Mucosa of descending colon (tissue), 3 donors: Measurements from ENCODE around the gene COL23A1. TPM values are rescaled to one million over a fixed set of nuclear protein-coding genes. Genes with fewer than 3 reads are reported as not detected.

Experiments used
- ATAC-seq: fragments of 200-7000 bp; cut with Tn5 transposase; one replicate; pipeline ENCODE4 v1.9.1; 2020; ENCODE audit warnings: mild to moderate bottlenecking, moderate library complexity
- DNase-seq, 3 donors: peaks; one replicate each; pipeline ENCODE4 v3.0.0-alpha.2; 2020
- H3K36me3 ChIP-seq: fragments of 200-600 bp; one replicate; pipeline ENCODE4 v1.8.0; 2021; ENCODE audit warnings: low read depth, mild to moderate bottlenecking
- H3K4me1 ChIP-seq: fragments of 200-600 bp; one replicate; pipeline ENCODE4 v1.8.0; 2021; ENCODE audit warnings: low read depth, mild to moderate bottlenecking
- H3K4me3 ChIP-seq: fragments of 200-600 bp; one replicate; pipeline ENCODE4 v1.8.0; 2021; ENCODE audit warnings: mild to moderate bottlenecking
- H3K9me3 ChIP-seq: fragments of 200-600 bp; one replicate; pipeline ENCODE4 v1.8.0; 2021; ENCODE audit warnings: mild to moderate bottlenecking
- CTCF ChIP-seq: fragments of 200-600 bp; IDR thresholded peaks from one replicate; pipeline ENCODE4 v1.8.0; 2022; ENCODE audit warnings: antibody characterized with exemption, mild to moderate bottlenecking
- intact Hi-C, 2 donors: fragments of 100-400 bp; cut with DNase I in 1 of 2; cut with micrococcal nuclease in 1 of 2; formaldehyde crosslinking; loops; one replicate each; pipeline versions ENCODE4 v1.11.0 to v1.11.1; 2022; cut with DNase I, micrococcal nuclease
- total RNA-seq, 3 donors: library from RNA; stranded (reverse); fragmentation: NEBNext Ultra II Directional in 2 of 3; extraction: Animal tissue kit (Norgen Biotek cat#: 25700) in 2 of 3; gene quantifications; one replicate each; pipeline versions ENCODE4 v1.2.1 to v1.2.4, GENCODE V29; 2021 to 2023
- donor health status: DM: no; HTN: no; CAD: no; lungs with moderate emphysema.
- donor health status: DM: no; HTN: no; CAD: no.
- donor health status: DM: no; HTN: yes; CAD: no.

The COL23A1 gene
- total RNA-seq, 3 donors from 2014 or later = 0.17 to 2.7 (median 0.43) TPM

GRCh38 chr5:178495706-178496105, 94.5 kb downstream of the COL23A1 start:
- no peak for TF ChIP-seq CTCF
- ATAC-seq = no peak
- no peaks in the 10 kb centered on the region for H3K9me3 ChIP-seq
- no peak for DNase-seq
- H3K36me3 ChIP-seq = no peaks in the 10 kb centered on the region
- intact Hi-C loops = no loop called here
- H3K4me3 ChIP-seq = no peak overlapping the region
- no peaks in the 10 kb centered on the region for H3K4me1 ChIP-seq

GRCh38 chr5:178492278-178492677, 97.9 kb downstream of the COL23A1 start:
- DNase-seq = no peak
- Histone ChIP-seq H3K36me3 (no peaks in the 10 kb centered on the region), H3K4me3 (no peak overlapping the region), H3K9me3 (no peaks in the 10 kb centered on the region), H3K4me1 (no peaks in the 10 kb centered on the region)
- no peak for TF ChIP-seq CTCF
- ATAC-seq = no peak
- intact Hi-C loops = no loop called here

DNA sequence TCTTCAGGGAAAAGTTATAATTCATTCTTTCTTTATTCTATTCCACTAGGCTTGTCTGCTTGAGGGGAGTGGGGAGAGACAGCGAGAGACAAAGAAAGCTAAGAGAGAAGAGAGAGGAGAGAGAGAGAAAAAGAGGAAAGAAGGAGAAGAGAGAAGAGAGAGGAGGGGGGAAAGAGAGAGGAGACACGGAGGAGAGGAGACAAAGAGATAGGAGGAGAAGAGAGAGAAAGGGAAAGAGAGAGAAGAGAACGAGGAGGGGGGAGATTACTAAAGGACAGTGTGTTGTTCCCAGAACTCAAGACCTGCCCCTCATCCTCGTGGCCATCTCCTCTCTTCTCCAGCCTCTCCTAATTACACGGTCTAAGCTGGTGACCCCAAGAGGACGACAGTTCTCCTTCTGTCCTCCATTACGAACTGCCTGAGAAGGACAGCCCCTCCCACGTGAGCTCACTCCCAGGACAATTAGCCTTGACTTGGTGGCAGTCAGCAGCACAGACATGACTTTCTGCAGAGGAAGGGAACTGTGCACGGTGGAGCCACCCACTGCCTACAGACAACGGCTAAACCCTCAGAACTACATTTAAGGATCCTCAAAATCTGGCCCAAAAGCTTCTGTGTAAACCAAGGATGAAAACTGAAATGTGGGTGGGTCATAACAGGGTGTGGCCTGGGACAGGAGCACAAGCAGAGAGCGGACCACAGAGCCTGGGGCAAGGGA, 99.1 kb downstream of the COL23A1 start:
- DNase-seq = no peak
- H3K4me3 ChIP-seq = no peak overlapping the region
- no peak for ATAC-seq
- no peaks in the 10 kb centered on the region for H3K9me3 ChIP-seq
- no peak for TF ChIP-seq CTCF
- H3K4me1 ChIP-seq = no peaks in the 10 kb centered on the region
- H3K36me3 ChIP-seq = no peaks in the 10 kb centered on the region
- intact Hi-C loops = no loop called here

DNA sequence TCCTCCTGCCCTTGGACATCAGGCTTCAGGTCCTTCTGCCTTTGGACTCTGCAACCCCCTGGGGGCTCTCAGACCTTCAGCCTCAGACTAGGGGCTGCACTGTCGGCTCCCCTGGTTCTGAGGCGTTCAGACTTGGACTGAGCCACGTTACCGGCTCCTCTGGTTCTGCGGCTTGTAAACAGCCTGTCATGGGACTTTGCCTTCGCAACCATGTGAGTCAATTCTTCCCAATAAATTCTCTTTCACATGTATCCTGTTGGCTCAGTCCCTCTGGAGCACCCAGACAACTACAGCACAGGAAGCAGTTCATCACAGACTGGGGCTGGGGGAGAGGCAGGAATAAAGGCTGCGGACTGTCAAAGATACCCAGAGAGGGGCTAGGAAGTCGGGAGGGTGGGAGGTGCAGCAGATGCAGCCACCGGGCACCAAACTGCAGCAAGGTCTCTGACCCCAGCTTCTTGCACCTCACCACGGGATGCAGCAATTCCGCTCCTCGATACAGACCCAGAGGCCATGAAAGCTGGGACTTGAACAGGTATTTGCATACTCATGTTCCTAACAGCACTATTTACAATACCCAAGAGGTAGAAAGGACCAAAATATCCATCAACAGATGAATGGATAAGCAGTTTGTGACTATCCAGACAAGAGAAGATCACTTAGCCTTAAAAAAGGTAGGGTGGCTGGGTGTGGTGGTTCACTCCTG, 100.8 kb downstream of the COL23A1 start:
- no peak for ATAC-seq
- no peak for TF ChIP-seq CTCF
- Histone ChIP-seq H3K36me3 (no peaks in the 10 kb centered on the region), H3K9me3 (no peaks in the 10 kb centered on the region), H3K4me3 (no peak overlapping the region), H3K4me1 (no peaks in the 10 kb centered on the region)
- intact Hi-C loops = no loop called here
- no peak for DNase-seq

DNA sequence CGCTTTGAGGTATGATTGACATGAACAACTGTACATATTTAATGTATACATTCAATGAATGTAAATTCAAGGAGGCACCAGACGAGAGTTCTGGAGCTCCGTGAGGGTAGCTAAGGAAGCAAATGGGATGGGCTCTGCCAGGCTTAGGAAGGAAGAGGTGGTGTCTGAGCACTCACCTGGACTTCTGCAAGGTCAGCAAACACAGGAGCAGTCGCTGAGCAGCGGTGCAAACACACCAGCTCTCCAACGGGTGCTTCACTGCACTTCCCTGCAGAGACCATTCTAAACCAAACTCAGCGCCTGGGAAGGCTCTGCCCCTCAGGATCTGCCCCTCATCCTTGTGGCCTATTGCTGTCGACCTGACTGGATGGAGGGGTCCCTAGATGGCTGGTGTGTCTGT, 101.5 kb downstream of the COL23A1 start:
- intact Hi-C loops = no loop called here
- no peaks in the 10 kb centered on the region for H3K9me3 ChIP-seq
- no peaks in the 10 kb centered on the region for H3K4me1 ChIP-seq
- no peaks in the 10 kb centered on the region for H3K36me3 ChIP-seq
- ATAC-seq (no peak), DNase-seq (no peak)
- H3K4me3 ChIP-seq = no peak overlapping the region
- TF ChIP-seq CTCF = no peak
